SIG-M5 (cell line): Measurements from ENCODE around the gene OR6S1.
"Not testable (repeated sequence)": the region's sequence is repeated elsewhere in the genome, so short reads cannot be mapped to it uniquely, and the experiment has no call there.

Source experiments
- DNase-seq: peaks from one replicate; lab custom pipeline; 2025; lab: John Stamatoyannopoulos, UW

OR6S1 gene

GRCh38 chr14:20610002-20610765 lies 31.3 kb downstream of the OR6S1 start:
- peak; percentile 7 for DNase-seq

- peak; percentile 23 for DNase-seq
Measured at GRCh38 chr14:20609215-20610001, 32.1 kb downstream of the OR6S1 start.

DNA sequence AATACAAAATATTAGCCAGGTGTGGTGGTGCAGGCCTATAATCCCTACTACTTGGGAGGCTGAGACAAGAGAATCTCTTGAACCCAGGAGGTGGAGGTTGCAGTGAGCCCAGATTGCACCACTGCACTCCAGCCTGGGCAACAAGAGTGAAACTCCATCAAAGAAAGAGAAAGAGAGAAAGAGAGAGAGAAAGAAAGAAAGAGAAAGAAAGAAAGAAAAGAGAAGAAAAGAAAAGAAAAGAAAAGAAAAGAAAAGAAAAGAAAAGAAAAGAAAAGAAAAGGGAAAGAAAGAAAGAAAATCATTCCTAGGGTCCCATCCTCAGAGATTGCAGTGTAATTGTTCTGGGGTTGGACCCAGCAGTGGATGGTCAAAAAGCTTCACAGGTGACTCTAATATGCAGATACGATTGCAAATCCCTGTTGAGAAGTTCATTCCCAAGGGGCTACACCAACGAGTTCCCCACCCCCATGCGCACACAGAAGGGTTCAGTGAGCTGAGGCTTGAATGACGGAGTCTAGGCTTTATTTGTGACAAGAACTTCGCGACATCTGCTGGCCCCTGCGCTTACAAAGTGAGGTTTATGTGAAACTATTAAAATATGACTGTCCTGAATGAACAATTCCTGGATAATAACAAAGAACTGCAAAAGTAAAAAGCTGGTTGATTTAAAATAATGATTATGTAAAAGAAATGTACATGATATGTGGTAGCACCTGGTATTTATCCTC lies 32.9 kb downstream of the OR6S1 start:
- no peak for DNase-seq

DNA sequence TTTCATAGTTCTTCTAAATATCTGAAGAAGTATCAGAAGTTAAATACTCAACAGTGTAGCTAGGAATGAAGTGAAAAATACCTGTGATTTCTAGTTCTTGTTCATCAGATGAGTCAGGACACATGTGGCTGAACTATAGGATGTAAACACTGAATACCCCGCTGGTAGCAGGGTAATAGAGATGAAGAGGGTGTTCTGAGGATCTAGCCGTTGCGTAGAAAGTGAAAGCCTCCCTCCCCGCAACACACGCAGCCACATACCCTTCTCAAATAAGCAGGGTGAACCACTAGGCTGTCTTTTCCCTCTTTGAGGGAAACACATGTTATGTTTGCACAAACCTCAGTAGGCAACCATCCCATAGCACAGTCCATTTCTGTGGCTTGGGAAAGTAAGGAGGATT lies 33.9 kb downstream of the OR6S1 start:
- DNase-seq, result no peak

DNA sequence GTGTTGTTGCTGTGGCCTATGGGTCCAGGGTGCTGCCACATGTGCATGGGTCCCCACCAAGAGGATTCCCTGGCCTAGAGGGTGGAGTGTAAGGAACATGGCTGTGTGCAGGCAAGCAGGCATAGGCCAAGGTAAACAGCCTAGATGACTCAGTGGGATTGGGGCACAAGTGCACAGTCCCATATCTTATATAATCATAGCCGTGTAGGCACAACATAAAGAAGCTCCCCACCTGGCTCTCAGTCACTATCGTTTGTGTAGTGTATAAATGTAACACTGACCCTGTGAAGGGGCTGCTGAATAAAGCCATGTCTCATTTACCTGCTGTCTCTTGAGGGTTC lies 34.6 kb downstream of the OR6S1 start:
- DNase-seq, result no peak

GRCh38 chr14:20606190-20606901 lies 35.1 kb downstream of the OR6S1 start:
- DNase-seq, result no peak

GRCh38 chr14:20603813-20604690 lies 37.4 kb downstream of the OR6S1 start:
- DNase-seq, result no peak

DNA sequence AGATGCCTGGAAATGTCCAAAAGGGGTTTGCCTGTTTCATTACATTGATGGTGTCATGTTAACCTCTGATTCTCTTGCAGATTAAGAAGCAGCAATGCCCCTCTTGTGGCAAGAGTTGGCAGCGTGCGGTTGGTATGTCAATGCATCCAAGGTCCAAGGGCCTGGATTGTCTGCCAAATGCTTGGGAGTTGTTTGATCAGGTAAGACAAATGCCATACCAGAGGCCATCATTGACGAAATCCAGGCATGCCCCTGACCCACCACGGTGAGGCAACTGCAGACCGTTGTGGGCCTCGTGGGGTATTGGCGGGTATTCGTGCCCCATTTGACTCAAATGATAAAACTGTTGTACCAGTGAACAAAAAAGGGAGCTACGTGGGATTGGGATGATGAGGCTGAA lies 38.9 kb downstream of the OR6S1 start:
- no peak for DNase-seq

DNA sequence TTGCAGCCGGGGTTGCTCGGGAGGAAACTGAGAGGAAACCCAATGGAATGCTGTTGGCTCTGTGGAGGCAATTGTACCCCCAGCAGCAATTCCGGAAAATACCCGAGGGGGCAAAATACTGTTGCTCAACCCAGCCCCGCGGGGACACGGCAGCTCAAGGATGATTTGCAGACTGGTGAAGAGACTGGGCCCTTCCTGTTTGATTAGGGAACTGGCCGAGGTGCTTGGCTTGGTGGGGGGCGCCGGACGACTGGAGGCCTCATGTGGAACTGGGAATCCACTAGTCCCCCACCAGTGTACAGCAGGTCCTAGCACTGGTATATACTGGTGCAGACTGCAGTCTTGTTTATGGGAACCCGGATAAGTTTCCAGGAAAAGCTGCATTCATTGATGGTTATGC lies 40.0 kb downstream of the OR6S1 start:
- no peak for DNase-seq

DNA sequence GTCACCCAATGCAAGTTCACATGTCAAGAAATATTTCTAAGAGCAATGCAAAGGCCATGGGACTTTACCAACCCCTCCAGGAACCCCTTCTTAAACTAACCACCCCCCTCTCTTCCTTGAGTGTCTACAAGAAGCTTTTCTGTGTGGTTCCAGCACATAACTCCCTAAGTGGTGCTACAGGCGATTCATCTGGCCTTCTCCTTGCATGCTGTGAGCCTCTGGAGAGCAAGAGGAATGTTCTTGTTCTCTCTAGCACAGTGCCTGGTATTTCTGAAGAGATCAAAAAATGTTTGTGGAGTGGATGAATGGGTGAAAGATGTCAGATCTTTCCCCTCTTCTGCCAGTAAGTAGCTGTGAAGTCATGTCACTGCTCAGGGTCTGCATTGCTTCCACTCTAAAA lies 44.4 kb downstream of the OR6S1 start:
- DNase-seq, result no peak

GRCh38 chr14:20595726-20596125 lies 45.8 kb downstream of the OR6S1 start:
- DNase-seq, result not testable (repeated sequence)

GRCh38 chr14:20592574-20592973 lies 48.9 kb downstream of the OR6S1 start:
- DNase-seq, result no peak

DNA sequence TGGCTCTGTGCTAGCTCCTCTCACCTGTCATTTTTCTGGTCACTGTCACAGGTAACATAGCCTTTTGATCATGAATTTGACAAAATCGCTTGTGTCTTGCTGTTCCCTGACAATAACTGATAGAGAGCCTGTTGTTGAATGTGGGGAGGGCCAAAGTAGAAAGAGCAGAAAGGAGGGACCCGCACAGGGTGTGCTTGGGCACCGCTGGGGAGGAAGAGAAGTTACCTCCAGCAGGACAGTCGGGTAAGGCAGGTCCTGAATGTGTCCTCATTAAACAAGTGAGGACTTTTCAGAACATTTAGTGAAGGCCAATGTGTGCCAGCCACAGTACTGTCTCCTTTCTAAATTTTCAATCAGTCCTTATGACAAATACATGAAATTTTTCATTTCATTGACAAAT lies 50.3 kb downstream of the OR6S1 start, which contains the start of gene RNASE12:
Gene RNASE12, minus strand, starts transcription at position 142 of the 400 bp plus-strand sequence. CDS start 653 bp downstream, outside the sequence.
- no peak for DNase-seq
